Renal cortex interstitium (tissue), 11 donors: ENCODE data around the gene FASTKD3. TPM values are rescaled to one million over a fixed set of nuclear protein-coding genes. Genes with fewer than 3 reads are reported as not detected.
A peak's percentile ranks its signal among the peaks of the same experiment; 100 is the strongest.

Experiments used
- DNase-seq, 11 donors: peaks; one replicate each; pipeline ENCODE4 v3.0.0-alpha.2; 2013; ENCODE audit warnings: low read depth in 9 of 11, low spot score in 4 of 11; ENCODE audit errors: extremely low read depth in 1 of 11
- polyA plus RNA-seq, 3 donors: library from polyadenylated mRNA; unstranded; fragments of 120-200 nt; gene quantifications; one replicate each; pipeline ENCODE4 v1.2.1, GENCODE V29; 2013; ENCODE audit not compliant: insufficient read length in 3 of 3

The FASTKD3 gene
- polyA plus RNA-seq, 3 donors = 19.7 to 31.6 (median 25.6) TPM

- peak in 2 of 11 donors; percentile 22 to 28 for DNase-seq
These were observed 12.0 kb downstream of the FASTKD3 start for GRCh38 chr5:7856855-7857254.

- DNase-seq = no peak
These were observed 13.2 kb downstream of the FASTKD3 start for GRCh38 chr5:7855611-7856010.

- DNase-seq = no peak
These were observed 15.8 kb downstream of the FASTKD3 start for GRCh38 chr5:7852988-7853387.

GRCh38 chr5:7852542-7852941 lies 16.3 kb downstream of the FASTKD3 start:
- DNase-seq = no peak

GRCh38 chr5:7851617-7852289 lies 17.1 kb downstream of the FASTKD3 start:
- DNase-seq = no peak

GRCh38 chr5:7851240-7851592 lies 17.6 kb downstream of the FASTKD3 start:
- no peak for DNase-seq

- DNase-seq = peak in 9 of 11 donors; percentile 59 to 76 (median 65)
These were observed 18.2 kb downstream of the FASTKD3 start, which contains the start of gene CFAP90 for GRCh38 chr5:7850395-7851239. Gene CFAP90 (minus strand): TSS chr5:7851133. CDS start chr5:7851021, 112 bp downstream.

- peak in 4 of 11 donors; percentile 20 to 33 (median 26) for DNase-seq
These were observed 19.0 kb downstream of the FASTKD3 start for GRCh38 chr5:7849681-7850394.

GRCh38 chr5:7848296-7848695 lies 20.5 kb downstream of the FASTKD3 start:
- no peak for DNase-seq

- no peak for DNase-seq
These were observed 22.5 kb downstream of the FASTKD3 start for GRCh38 chr5:7846327-7846726.

- no peak for DNase-seq
These were observed 23.3 kb downstream of the FASTKD3 start for GRCh38 chr5:7845557-7845956.

GRCh38 chr5:7844901-7845300 lies 23.9 kb downstream of the FASTKD3 start:
- no peak for DNase-seq

- no peak for DNase-seq
These were observed 26.3 kb downstream of the FASTKD3 start for GRCh38 chr5:7842531-7842930.

- peak in 2 of 11 donors; percentile 24 to 54 for DNase-seq
These were observed 31.4 kb downstream of the FASTKD3 start for GRCh38 chr5:7837403-7837802.

GRCh38 chr5:7834982-7835381 lies 33.8 kb downstream of the FASTKD3 start:
- no peak for DNase-seq

- no peak for DNase-seq
These were observed 40.6 kb downstream of the FASTKD3 start for GRCh38 chr5:7828269-7828668.

- DNase-seq = no peak
These were observed 41.2 kb downstream of the FASTKD3 start for GRCh38 chr5:7827610-7828009.

GRCh38 chr5:7825630-7826029 lies 43.2 kb downstream of the FASTKD3 start:
- no peak for DNase-seq

GRCh38 chr5:7824995-7825394 lies 43.8 kb downstream of the FASTKD3 start:
- no peak for DNase-seq

GRCh38 chr5:7823594-7823993 lies 45.2 kb downstream of the FASTKD3 start:
- DNase-seq = peak in 1 of 11 donors; percentile 18
